A549 (cell line): ENCODE results near the gene TNFRSF1B.

Experiments used
- BHLHE40 ChIP-seq: IDR thresholded peaks from 2 replicates; pipeline ENCODE4 v1.6.1; 2012; ENCODE audit warnings: low read depth, low read length, inconsistent platforms
- CTCF ChIP-seq: fragments of >200 bp; sonication (Bioruptor Twin); formaldehyde crosslinking; IDR thresholded peaks from 3 replicates; pipeline ENCODE4 v1.5.1; 2016
- ELK1 ChIP-seq: fragments of 150-350 bp; IDR thresholded peaks from 2 replicates; pipeline ENCODE4 v1.6.1; 2014; ENCODE audit warnings: low read depth, mild to moderate bottlenecking, low read length
- PHF8 ChIP-seq: fragments of 200-600 bp; sonication (generic); IDR thresholded peaks from 2 replicates; pipeline ENCODE4 v1.6.1; 2016; ENCODE audit warnings: low read depth, mild to moderate bottlenecking, antibody characterized with exemption, moderate library complexity, borderline replicate concordance
- POLR2A ChIP-seq: IDR thresholded peaks from 2 replicates; pipeline ENCODE4 v1.6.1; 2012; ENCODE audit warnings: mild to moderate bottlenecking, low read length
- RAD21 ChIP-seq, 2 experiments: fragments of >200 bp in 1 of 2; sonication (Bioruptor Twin) in 1 of 2; formaldehyde crosslinking in 1 of 2; IDR thresholded peaks in 1 of 2; conservative IDR thresholded peaks in 1 of 2; 2 replicates in 1 of 2; 3 replicates in 1 of 2; pipeline ENCODE4 v1.6.1; 2012 to 2018; ENCODE audit warnings: inconsistent platforms in 1 of 2
- SREBF2 ChIP-seq: fragments of 450-650 bp; IDR thresholded peaks from 2 replicates; pipeline ENCODE4 v1.6.1; 2014; ENCODE audit warnings: mild to moderate bottlenecking, moderate library complexity

DNA sequence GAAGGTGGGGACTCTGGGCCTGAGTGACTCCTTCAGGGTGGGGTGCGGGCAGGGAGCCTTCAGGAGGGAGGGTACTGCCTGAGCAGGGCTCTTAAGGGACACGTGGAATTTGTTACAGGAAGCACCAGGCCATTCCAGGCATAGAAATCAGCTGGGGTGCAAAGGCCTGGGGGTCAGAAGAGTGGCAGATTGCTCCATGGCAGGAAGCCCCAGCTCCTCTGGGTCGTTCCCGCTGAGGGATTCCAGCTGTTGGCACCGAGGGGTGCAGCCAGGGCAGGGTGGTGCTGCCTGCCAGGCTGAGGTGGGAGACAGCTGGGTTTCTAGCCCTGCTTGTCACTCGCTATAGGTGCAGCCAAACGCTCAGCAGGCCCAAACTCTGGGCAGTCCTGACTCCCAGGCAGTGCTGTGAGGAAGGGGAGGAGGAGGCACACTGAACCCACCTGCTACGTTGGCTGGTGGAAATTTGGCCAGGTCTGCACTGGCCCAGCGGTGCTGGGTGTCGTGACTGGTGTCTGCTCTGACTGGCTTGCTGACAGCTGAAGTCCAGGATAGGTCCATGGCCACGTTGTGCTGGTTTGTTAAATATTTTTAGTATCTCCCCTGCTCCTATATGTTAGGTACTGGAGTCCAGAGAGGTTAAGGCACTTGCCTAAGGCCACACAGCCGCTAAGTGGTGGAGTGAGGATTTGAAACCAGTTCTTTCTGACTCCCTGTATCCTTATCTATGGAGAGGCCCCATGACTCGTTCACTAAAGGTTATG is 19.3 kb downstream of the TNFRSF1B start:
- no peak for TF ChIP-seq ELK1
- no peak for TF ChIP-seq CTCF
- TF ChIP-seq PHF8, result no peak
- TF ChIP-seq SREBF2, result no peak
- no peak for TF ChIP-seq POLR2A
- TF ChIP-seq RAD21 (conservative IDR thresholded peaks at IDR 0.05 in 1 of 2, IDR thresholded peaks at IDR 0.05 in 1 of 2), result no peak
- no peak for TF ChIP-seq BHLHE40
